Measurements from ENCODE around the gene MCEE.

The MCEE gene

DNA sequence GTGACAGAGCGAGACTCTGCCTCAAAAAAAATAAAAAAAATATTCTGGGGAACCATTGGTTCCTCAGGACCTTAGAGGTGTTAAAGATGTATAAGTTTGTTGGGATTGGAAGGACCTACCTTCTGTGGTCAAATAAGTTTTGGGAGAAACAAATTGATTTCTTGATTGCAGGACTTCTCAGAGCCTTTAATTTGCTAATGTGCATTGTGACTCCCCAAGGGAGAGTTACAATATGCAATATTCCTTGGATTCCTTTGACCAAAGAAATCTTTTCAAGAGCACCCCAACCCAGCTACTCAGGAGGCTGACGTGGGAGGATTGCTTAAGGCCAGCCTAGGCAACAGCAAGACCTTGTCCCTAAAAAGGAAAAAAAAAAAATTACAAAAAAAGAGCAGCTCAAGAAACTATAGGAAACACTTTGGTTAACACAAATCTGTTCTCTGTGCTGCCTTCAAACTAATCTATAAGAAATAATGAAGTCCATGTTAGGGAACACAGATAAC, 55.1 kb downstream of the MCEE start:
- no peak for FAIRE-seq

DNA sequence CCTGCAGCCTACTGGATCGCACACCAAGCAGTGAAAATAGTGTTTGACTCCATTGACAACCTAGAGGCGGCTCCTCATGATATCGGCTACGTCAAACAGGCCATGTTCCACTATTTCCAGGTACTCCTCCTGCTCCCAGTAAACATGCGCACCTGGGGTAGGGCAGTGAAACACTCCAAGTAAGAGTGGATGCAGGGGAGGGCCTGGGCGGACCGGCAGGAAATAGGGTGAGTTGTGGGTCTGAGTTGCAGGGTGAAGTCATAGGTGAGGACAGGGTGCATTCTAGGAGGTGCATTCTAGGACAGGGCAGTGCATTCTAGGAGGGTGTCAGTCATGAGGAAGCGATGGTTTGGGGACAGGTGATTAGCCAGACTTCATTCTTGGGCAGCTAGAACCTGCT, 56.6 kb downstream of the MCEE start:
- FAIRE-seq, result no peak

DNA sequence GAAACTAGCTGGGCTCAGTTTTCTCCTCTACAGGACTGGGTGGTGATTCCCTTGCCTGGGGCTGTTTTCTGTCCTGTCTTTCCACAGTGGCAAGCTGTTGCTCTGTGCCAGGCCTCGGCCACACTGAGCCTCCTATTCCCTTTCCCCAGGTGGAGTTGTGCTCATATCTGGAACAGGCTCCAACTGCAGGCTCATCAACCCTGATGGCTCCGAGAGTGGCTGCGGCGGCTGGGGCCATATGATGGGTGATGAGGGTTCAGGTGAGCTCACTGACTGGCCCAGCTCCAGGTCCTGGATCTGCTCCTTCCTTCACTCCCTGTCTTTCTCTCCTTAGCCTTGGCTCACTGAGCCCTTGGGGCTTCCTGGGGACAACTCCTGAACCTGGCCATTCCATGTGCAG, 57.5 kb downstream of the MCEE start:
- no peak for FAIRE-seq

DNA sequence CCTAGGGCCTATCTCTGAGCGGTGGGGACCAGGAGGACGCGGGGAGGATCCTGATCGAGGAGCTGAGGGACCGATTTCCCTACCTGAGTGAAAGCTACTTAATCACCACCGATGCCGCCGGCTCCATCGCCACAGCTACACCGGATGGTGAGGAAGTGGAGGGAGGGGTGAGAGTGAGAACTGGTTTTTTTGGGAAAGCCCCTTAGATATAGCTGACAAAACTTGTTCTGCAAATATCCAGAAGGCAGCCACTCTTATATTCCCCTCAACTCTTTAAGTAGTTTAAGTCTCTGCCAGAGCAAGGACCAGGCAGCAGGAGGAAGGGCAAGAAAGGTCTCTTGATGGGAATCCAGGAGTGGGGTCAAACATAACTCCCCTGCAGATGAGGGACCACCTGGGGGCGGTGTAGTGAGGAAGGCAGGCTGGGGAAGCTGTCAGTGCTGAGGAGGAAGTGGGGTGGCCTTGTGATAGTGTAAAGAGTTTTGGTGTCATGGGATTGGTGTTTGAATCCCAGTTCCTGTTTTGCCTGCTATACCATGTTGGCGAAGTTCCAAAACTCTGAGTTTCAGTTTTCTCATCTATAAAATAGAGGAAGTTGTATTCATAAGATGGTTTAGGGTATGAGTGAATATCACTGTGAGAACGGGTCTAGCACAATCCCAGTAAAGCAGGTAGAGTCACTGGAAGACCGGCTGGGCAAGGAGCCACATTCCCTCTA, 58.2 kb downstream of the MCEE start:
- FAIRE-seq, result no peak

DNA sequence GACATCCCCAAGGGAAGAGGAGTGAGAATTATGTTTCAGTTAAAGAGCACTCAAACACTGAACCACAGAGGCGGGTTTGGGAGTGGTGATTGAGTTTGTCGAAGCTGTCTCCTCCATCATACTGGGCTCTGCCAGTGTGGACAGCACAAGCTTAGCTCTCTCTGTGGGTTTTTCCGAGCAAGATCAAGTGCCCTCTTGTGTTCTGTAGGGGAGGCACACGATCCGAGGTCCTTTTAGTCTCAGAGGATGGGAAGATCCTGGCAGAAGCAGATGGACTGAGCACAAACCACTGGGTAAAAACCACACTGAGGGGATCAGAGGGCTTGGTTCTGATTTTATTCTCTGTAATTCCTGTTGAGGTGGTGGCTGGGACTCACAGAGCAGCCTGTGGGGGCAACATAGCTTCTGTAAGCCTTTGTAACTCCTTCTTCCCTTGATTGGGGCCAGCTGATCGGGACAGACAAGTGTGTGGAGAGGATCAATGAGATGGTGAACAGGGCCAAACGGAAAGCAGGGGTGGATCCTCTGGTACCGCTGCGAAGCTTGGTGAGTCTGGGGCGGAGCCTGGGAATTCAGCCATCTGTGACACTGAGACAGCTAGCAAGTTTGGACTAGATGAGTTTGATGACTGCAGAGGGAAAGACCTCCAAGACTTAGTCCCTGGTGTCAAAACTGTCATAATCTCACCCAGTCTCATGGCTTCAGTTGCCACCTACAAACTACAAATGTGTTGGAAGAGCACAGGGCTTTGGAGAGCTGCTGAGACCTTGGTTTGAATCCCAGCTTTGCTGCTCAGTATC, 59.5 kb downstream of the MCEE start:
- no peak for FAIRE-seq

DNA sequence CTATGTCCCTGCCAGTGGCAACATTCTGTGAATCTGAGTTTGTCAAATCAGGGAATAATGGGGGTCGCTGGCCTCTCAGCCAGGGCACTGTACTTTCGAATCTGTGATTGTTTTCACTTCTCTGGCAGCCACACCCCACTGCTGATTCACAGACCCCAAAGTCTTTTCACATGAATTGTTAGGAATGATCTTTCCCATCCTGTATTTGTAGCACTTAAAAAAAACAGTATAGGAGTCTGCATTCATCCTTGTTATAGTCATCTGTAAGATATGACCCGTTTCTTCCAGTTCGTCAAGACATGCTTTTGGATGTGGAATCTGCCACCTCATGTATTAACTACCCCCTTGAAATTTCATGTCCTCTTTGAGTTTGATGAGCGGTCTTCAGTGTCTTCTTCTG, 60.7 kb downstream of the MCEE start:
- FAIRE-seq, result no peak

DNA sequence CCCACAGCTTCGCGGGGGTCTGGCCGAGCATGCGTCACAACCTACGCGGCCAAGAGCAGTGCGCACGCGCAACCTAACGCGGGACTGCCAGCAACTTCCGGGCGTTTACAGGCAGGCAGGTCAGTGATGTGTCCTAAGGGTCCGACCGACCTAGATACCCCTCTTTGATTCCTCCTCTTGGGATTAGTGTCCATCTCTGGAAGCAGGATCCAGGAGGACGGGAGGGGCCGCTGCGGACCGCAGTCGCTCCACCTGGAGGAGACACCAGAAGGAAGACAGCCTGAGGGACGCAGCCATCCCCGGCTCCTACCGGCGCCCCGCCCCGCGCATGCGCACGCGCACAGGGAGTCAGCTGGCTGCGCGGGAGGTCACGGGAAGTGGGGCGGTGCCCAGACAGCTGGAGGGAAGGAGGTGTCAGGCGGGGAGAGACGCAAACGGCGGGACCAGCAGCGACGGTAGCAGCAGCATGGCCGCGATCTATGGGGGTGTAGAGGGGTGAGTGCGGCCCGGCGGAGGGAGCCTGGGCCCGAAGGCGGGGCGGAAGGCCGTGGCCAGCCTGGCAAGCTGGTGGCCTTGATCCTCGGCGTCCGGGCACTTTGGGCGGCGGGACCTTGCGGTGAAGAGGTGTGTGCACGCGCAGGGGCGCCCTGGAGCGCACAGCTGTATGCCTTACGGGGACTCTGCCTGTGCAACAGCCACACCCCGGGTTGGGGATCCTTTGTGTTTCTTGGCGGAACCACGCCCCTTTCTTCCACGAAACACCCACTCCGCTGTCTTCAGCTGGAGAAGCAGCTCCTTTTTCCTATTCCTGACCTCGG, 61.6 kb downstream of the MCEE start, which contains the start of gene NAGK:
Gene NAGK, plus strand, starts transcription at position 431 of the 818 bp plus-strand sequence. Its CDS starts 36 bp downstream, at position 467.
- FAIRE-seq, result no peak

DNA sequence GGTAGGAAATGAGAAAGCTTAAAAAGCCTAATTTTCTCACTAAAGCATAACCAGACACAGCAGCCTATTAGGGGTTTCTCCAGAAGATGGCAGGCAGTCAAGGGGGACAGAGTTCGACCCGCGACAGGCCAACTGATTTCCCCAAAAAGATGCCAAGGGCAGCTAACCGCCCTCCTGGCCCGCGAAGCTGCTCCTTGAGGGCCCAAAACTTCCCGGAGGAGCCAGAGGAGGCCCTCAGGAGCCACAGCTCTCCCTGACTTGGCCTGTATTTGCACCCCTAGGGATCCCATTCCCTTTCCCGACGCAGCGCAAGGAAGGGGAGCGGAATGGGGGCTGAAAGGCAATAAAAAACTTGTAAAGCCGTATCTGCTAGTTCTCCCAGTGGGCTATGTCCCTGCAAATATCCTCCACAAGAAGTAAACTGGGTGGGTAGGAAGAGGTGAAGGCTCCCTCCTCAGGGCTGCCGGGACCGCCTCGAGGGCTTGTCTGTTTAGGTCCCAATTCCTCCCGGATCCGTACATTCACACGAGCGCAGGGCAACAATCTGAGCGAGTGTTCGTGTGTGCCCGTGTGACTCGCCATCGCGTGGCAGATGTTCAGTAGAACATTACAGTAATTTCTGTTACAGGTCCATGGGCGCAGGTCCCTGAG, 62.3 kb downstream of the MCEE start:
- no peak for FAIRE-seq

DNA sequence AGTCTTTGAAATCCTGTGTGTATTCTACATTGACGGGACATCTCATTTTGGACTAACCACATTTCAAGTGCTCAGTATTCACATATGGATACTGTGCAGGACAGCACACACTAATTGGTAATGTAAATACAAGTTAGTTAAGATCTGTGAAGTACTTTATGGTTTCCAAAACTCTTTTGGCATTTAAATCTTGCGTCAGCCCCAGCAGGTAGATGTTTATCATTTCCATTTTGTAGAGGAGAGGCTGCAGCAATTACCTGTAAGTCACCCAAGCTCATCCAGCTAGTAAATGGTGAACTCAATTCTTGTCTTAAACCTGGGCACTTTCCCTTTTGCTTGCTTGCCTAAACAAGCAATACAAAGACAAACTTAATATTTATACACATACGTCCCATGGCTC, 63.2 kb downstream of the MCEE start:
- FAIRE-seq, result no peak

DNA sequence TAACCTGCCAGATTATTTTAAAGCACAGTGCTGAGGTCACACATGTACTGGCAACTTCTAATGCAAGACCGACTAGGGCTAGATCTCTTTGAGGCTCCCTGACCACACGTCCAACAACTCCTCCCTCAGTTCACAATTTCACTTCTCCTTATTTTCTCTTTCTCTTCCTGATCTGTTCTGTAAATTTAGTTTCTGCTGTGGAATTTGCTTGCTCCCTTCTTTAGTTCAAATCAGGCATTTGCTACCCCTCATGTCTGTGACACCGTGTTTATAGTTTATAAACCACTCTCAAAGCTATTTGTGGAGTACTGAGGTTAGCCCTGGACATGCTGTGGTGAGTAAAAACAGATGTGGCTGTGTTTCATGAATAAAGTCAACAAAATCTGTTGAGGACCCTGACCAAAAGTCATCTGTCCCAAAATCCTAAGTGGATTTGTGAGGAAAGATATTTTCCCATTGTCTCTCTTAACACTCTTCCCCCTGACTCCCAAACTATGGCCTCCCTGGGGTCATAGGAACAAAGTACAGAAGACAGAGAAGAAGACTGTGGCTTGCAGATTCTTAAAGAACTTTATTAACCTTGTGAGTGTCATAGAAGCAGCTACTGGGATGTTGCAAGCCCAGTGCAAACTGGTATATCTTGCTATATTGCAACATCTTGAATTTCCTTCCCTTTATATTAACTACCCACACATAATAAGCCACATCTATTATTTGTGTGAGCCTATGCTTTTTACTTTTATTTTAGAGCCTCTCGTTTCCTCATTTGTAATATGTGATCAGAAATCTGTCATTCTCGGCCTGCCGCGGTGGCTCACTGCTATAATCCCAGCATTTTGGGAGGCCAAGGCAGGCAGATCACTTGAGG, 65.0 kb downstream of the MCEE start:
- FAIRE-seq, result no peak

DNA sequence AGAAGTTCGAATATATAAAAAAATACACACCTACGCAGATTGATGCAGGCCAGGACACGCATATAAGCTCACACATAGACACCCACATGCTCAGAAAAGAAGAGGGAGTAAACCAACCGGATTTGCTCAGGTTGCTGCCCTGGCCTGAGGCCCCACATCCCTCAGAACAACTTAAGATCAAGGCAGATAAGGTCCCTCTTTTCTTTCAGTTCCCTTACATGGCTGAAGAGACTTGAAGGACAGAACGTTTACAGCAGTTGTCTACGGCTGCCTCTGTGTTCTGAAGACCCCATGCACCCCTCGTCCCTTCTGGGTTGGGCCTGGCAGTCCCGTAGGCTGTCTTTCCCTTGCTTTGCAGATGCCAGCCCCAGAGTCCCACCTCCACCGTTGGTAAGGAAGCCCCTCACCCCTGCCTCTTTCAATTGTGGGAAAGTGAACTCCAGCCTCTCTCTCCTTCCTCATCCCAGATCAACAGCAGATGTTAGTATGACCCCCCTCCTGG, 65.9 kb downstream of the MCEE start:
- no peak for FAIRE-seq

DNA sequence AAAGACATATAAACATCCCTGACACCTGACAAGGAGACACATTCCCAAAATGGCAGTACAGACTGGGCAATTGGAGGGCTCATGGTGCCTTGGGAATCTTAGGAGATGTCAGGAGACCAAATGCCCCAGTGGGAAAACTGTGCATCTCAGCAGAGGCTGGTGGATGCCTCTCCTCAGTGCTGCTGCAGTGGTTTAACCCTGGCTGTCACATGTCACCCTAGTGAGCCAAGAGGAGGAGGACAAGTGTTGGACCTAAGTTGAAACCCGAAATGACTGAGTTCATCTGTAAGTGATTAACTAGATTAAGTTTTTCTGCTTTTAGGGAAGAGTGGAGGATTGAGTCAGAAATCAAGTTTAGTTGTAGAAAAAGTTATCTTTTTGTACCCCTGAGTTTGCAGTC, 66.8 kb downstream of the MCEE start:
- FAIRE-seq, result no peak

DNA sequence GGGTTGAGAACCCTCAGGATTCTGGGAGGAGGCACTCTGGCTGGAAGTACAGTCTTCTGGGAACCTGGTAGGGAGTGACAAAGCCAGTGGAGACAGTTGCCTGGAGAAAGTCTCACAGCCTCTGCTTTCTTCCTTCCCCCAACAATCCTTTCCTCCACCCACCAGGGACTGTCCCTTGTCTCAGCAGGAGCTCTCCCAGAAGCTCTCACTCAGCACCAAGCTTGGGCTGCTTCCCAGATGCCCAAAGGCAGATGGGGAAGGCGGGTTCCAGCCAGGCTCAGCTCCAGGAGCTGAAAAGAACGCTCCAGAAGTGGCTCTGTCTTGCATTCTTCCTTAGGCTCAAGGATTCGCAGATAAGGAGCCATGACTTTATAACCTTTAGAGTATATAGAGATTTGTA, 69.2 kb downstream of the MCEE start:
- FAIRE-seq, result no peak

DNA sequence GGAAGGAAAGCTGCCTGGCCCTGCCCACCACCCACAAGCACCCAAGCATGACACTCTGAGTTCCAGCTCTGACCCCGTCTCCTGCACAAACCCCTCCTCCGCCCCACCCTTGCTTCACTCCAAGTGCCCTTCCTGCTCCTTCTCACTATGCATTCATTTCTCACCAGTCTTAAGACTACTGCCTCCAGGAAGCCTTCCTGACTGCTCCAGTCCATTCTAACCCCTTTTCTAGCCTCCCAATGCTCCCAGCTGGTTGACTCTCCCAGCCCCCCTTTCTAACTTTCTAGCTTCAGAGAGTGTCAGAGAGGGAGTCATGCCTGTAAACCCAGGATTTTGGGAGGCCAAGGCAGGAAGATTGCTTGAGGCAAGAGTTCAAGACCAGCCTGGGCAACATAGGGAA, 69.8 kb downstream of the MCEE start:
- no peak for FAIRE-seq

Measured in islet of Langerhans (tissue), 1 donor.